ENCODE measurements around the gene RAB36. TPM values are rescaled to one million over a fixed set of nuclear protein-coding genes. Genes with fewer than 3 reads are reported as not detected.
"Not testable (repeated sequence)": the region's sequence is repeated elsewhere in the genome, so short reads cannot be mapped to it uniquely, and the experiment has no call there.

The RAB36 gene
- polyA plus RNA-seq, 1 donor (not counting 4 experiments of a cell fraction or from before 2014, with no cell fraction given): 1.9 TPM

DNA sequence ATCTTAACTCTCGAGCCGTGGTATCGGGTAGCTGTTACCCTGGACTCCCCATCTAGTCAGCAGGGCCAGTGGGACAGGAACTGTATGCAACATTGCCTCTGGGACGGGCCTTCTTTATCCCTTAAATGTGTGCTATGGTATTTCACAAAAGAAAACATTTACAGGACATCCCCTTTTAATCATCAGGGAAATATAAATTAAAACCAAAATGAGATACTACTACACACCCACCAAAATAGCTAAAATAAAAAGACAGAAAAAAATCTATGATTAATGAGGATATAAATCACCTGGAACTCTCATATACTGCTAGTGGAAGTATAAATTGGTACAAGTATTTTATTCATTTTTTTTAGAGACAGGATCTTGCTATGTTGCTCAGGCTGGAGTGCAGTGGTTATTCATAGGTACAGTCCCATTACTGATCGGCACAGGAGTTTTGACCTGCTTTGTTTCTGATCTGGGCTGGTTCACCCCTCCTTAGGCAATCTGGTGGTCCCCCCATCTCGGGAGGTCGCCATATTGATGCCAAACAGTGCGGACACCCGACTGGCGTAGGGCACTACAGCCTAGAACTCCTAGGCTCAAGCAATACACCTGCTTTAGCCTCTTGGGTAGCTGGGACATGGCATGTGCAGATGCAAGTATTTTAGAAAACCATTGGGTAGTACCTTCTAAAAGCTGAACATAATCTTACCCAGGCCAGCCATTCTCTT is 12.7 kb upstream of the RAB36 start:
- TF ChIP-seq, protein P1, sequence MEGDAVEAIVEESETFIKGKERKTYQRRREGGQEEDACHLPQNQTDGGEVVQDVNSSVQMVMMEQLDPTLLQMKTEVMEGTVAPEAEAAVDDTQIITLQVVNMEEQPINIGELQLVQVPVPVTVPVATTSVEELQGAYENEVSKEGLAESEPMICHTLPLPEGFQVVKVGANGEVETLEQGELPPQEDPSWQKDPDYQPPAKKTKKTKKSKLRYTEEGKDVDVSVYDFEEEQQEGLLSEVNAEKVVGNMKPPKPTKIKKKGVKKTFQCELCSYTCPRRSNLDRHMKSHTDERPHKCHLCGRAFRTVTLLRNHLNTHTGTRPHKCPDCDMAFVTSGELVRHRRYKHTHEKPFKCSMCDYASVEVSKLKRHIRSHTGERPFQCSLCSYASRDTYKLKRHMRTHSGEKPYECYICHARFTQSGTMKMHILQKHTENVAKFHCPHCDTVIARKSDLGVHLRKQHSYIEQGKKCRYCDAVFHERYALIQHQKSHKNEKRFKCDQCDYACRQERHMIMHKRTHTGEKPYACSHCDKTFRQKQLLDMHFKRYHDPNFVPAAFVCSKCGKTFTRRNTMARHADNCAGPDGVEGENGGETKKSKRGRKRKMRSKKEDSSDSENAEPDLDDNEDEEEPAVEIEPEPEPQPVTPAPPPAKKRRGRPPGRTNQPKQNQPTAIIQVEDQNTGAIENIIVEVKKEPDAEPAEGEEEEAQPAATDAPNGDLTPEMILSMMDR (optimal IDR thresholded peaks at IDR 0.05 in 1 of 3, IDR thresholded peaks at IDR 0.05 in 1 of 3, conservative IDR thresholded peaks at IDR 0.05 in 1 of 3; ENCODE audit: extremely low read depth in 1 of 3, insufficient read depth in 2 of 3, low read length in 3 of 3): no peak
- TF ChIP-seq EZH2 (IDR thresholded peaks at IDR 0.05; ENCODE audit: low read length): no peak
- Histone ChIP-seq H4K20me1 (ENCODE audit: control insufficient read depth, extremely low read depth, insufficient read depth, low read length) (peaks cover 3% of the 10 kb centered on the region), H3K79me2 (ENCODE audit: control insufficient read depth, insufficient read depth, low read length) (no peaks in the 10 kb centered on the region), H3K4me2 (ENCODE audit: control insufficient read depth, extremely low read depth, insufficient read depth, low read depth, low read length) (no peak overlapping the region), H3K9ac (ENCODE audit: control insufficient read depth, extremely low read depth, insufficient read depth, low read length) (no peak overlapping the region), H3K4me1 (ENCODE audit: control insufficient read depth, extremely low read depth, insufficient read depth, low read length) (peaks cover 5% of the 10 kb centered on the region), H3K9me1 (ENCODE audit: control insufficient read depth, extremely low read depth, insufficient read depth, low read length) (no peaks in the 10 kb centered on the region), H3K27ac (ENCODE audit: control insufficient read depth, insufficient read depth, low read length) (no peak overlapping the region), H3K36me3 (ENCODE audit: control insufficient read depth in 2 of 2, extremely low read depth in 1 of 2, insufficient read depth in 2 of 2, low read length in 2 of 2) (no peaks in the 10 kb centered on the region), H2AFZ (ENCODE audit: control insufficient read depth, low read length) (no peak overlapping the region), H3K4me3 (ENCODE audit: control insufficient read depth in 2 of 3, extremely low read depth in 1 of 3, insufficient read depth in 2 of 3, low read depth in 1 of 3, low read length in 3 of 3) (no peak overlapping the region), H3K27me3 (ENCODE audit: control insufficient read depth, extremely low read depth, insufficient read depth, low read length) (no peaks in the 10 kb centered on the region), H3K9me3 (ENCODE audit: control insufficient read depth, low read depth, low read length) (no peaks in the 10 kb centered on the region)
- DNase-seq (ENCODE audit: low read depth, low spot score) (no peak), FAIRE-seq (no peak)
- dilution Hi-C loops (cut with MboI; ENCODE audit: extremely low pct_ligation_motif_present, low sequenced_read_pairs): no loop called here

DNA sequence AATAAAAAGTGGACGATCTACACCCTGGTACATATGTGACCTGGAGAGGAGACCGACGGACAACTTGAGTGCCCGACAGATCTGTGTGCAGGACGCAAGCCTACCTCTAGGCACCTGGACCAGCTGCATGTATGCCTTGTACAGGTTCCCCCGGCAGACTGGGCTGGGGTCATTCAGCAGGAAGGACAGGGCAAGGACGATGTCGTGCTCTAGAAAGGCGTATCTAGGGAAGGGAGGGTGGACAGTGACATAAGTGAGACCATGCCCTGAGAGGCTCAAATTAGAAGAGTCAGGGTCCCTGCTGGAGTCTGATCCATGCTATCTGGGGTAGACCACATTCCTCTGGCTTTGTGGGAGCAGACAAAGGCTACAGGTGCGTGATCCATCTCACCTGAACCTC is 11.4 kb upstream of the RAB36 start:
- dilution Hi-C loops (cut with MboI; ENCODE audit: extremely low pct_ligation_motif_present, low sequenced_read_pairs): no loop called here
- H3K27me3 ChIP-seq (ENCODE audit: control insufficient read depth, extremely low read depth, insufficient read depth, low read length): no peaks in the 10 kb centered on the region
- FAIRE-seq (no peak), DNase-seq (ENCODE audit: low read depth, low spot score) (no peak)
- H3K4me2 ChIP-seq (ENCODE audit: control insufficient read depth, extremely low read depth, insufficient read depth, low read depth, low read length): no peak overlapping the region
- no peak overlapping the region for H2AFZ ChIP-seq (ENCODE audit: control insufficient read depth, low read length)
- H3K9me3 ChIP-seq (ENCODE audit: control insufficient read depth, low read depth, low read length): no peaks in the 10 kb centered on the region
- no peak overlapping the region for H3K27ac ChIP-seq (ENCODE audit: control insufficient read depth, insufficient read depth, low read length)
- no peaks in the 10 kb centered on the region for H3K36me3 ChIP-seq (ENCODE audit: control insufficient read depth in 2 of 2, extremely low read depth in 1 of 2, insufficient read depth in 2 of 2, low read length in 2 of 2)
- no peaks in the 10 kb centered on the region for H3K9me1 ChIP-seq (ENCODE audit: control insufficient read depth, extremely low read depth, insufficient read depth, low read length)
- H3K79me2 ChIP-seq (ENCODE audit: control insufficient read depth, insufficient read depth, low read length): no peaks in the 10 kb centered on the region
- H3K4me1 ChIP-seq (ENCODE audit: control insufficient read depth, extremely low read depth, insufficient read depth, low read length): peaks cover 18% of the 10 kb centered on the region
- no peaks in the 10 kb centered on the region for H4K20me1 ChIP-seq (ENCODE audit: control insufficient read depth, extremely low read depth, insufficient read depth, low read length)
- H3K9ac ChIP-seq (ENCODE audit: control insufficient read depth, extremely low read depth, insufficient read depth, low read length): no peak overlapping the region
- TF ChIP-seq, protein P1 (optimal IDR thresholded peaks at IDR 0.05 in 1 of 3, IDR thresholded peaks at IDR 0.05 in 1 of 3, conservative IDR thresholded peaks at IDR 0.05 in 1 of 3; ENCODE audit: extremely low read depth in 1 of 3, insufficient read depth in 2 of 3, low read length in 3 of 3): no peak
- TF ChIP-seq EZH2 (IDR thresholded peaks at IDR 0.05; ENCODE audit: low read length): no peak
- H3K4me3 ChIP-seq (ENCODE audit: control insufficient read depth in 2 of 3, extremely low read depth in 1 of 3, insufficient read depth in 2 of 3, low read depth in 1 of 3, low read length in 3 of 3): no peak overlapping the region

DNA sequence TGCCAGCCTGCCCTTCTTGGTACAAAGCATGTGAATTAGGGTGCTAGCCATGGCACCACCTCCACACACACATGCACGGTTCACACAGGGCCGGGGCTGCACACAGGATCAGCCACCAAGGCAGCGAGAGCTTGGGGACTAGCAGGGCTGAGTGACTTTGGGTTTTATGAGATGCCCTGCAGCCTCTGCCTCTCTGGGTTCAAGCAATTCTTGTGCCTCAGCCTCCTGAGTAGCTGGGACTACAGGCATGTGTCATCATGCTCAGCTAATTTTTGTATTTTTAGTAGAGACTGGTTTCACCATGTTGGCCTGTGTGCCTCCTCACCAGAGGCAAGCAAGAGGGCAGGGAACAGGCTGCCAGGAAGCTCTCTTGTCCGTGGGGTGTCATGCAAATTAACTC is 8.3 kb upstream of the RAB36 start:
- H2AFZ ChIP-seq (ENCODE audit: control insufficient read depth, low read length); H3K27ac ChIP-seq (ENCODE audit: control insufficient read depth, insufficient read depth, low read length); dilution Hi-C loops (cut with MboI; ENCODE audit: extremely low pct_ligation_motif_present, low sequenced_read_pairs); H4K20me1 ChIP-seq (ENCODE audit: control insufficient read depth, extremely low read depth, insufficient read depth, low read length); H3K4me3 ChIP-seq (ENCODE audit: control insufficient read depth in 2 of 3, extremely low read depth in 1 of 3, insufficient read depth in 2 of 3, low read depth in 1 of 3, low read length in 3 of 3); FAIRE-seq; H3K27me3 ChIP-seq (ENCODE audit: control insufficient read depth, extremely low read depth, insufficient read depth, low read length); H3K9me3 ChIP-seq (ENCODE audit: control insufficient read depth, low read depth, low read length); H3K79me2 ChIP-seq (ENCODE audit: control insufficient read depth, insufficient read depth, low read length); H3K9me1 ChIP-seq (ENCODE audit: control insufficient read depth, extremely low read depth, insufficient read depth, low read length); H3K9ac ChIP-seq (ENCODE audit: control insufficient read depth, extremely low read depth, insufficient read depth, low read length); DNase-seq (ENCODE audit: low read depth, low spot score); H3K36me3 ChIP-seq (ENCODE audit: control insufficient read depth in 2 of 2, extremely low read depth in 1 of 2, insufficient read depth in 2 of 2, low read length in 2 of 2); H3K4me2 ChIP-seq (ENCODE audit: control insufficient read depth, extremely low read depth, insufficient read depth, low read depth, low read length): not testable (repeated sequence)
- peaks cover 26% of the 10 kb centered on the region for H3K4me1 ChIP-seq (ENCODE audit: control insufficient read depth, extremely low read depth, insufficient read depth, low read length)

Data from keratinocyte (primary cell).